B cell (primary cell): ENCODE measurements around the gene PTPRM. TPM values are rescaled to one million over a fixed set of nuclear protein-coding genes. Genes with fewer than 3 reads are reported as not detected.

Experiments used
- ATAC-seq: fragments of 200-7000 bp; cut with Tn5 transposase; one replicate; pipeline ENCODE4 v1.10.0; 2021; ENCODE audit warnings: low read depth, mild to moderate bottlenecking, moderate number of reproducible peaks, moderate library complexity
- CTCF ChIA-PET: fragments of 350-600 bp; sonication (Branson Sonifier 250); formaldehyde crosslinking; loops from one replicate; lab custom pipeline; 2021; ENCODE audit warnings: antibody characterized with exemption, inconsistent platforms; lab: Charles Lee
- POLR2A ChIA-PET: fragments of 350-600 bp; sonication (Branson Sonifier 250); formaldehyde crosslinking; loops from one replicate; lab custom pipeline; 2021; ENCODE audit warnings: antibody characterized with exemption; lab: Charles Lee
- DNase-seq: peaks from one replicate; pipeline ENCODE4 v3.0.0; 2013
- H2AFZ ChIP-seq: 2 replicates; pipeline ENCODE4 v1.6.1; 2012; ENCODE audit warnings: mild to moderate bottlenecking, low read depth, low read length; ENCODE audit not compliant: insufficient read depth, poor library complexity, severe bottlenecking
- H3K27ac ChIP-seq, 2 donors: 1 replicate in 1 of 2; 2 replicates in 1 of 2; pipeline ENCODE4 v1.5.1; 2012 to 2013; ENCODE audit warnings: low read length in 2 of 2, mild to moderate bottlenecking in 2 of 2, moderate library complexity in 1 of 2
- H3K27me3 ChIP-seq, 4 experiments: fragments of 200-600 bp in 1 of 4; sonication (generic) in 1 of 4; replicated peaks in 1 of 4; 1 replicate in 2 of 4; 2 replicates in 2 of 4; pipeline versions ENCODE4 v1.6.1 to v1.7.0; 2013 to 2016; ENCODE audit warnings: low read length in 3 of 4, mild to moderate bottlenecking in 2 of 4, mixed read lengths in 1 of 4, moderate library complexity in 1 of 4; ENCODE audit not compliant: insufficient read depth in 4 of 4, control insufficient read depth in 3 of 4; ENCODE audit errors: control extremely low read depth in 1 of 4
- H3K36me3 ChIP-seq, 2 experiments: replicated peaks in 1 of 2; 1 replicate in 1 of 2; 2 replicates in 1 of 2; pipeline versions ENCODE4 v1.6.1 to v1.7.1; 2013; ENCODE audit warnings: low read length in 1 of 2; ENCODE audit not compliant: insufficient read depth in 2 of 2, control insufficient read depth in 1 of 2; ENCODE audit errors: control extremely low read depth in 1 of 2, extremely low read depth in 1 of 2
- H3K4me1 ChIP-seq, 2 donors: fragments of 200-600 bp in 1 of 2; sonication (generic) in 1 of 2; 1 replicate in 1 of 2; 2 replicates in 1 of 2; pipeline versions ENCODE4 v1.5.1 to v1.6.1; 2013 to 2017; ENCODE audit warnings: low read length in 2 of 2; ENCODE audit not compliant: control insufficient read depth in 2 of 2, insufficient read depth in 2 of 2
- H3K4me2 ChIP-seq: replicated peaks from 2 replicates; pipeline ENCODE3; 2012; ENCODE audit warnings: mild to moderate bottlenecking, low read depth, low read length; ENCODE audit not compliant: poor library complexity, severe bottlenecking
- H3K4me3 ChIP-seq, 5 experiments: fragments of 200-600 bp in 1 of 5; sonication (generic) in 1 of 5; 1 replicate in 3 of 5; 2 replicates in 2 of 5; pipeline versions ENCODE4 v1.5.1 to v1.7.0; 2011 to 2016; ENCODE audit warnings: low read length in 4 of 5, mild to moderate bottlenecking in 4 of 5, low read depth in 2 of 5, control low read depth in 1 of 5, moderate library complexity in 1 of 5; ENCODE audit not compliant: insufficient read depth in 1 of 5; ENCODE audit errors: control extremely low read depth in 1 of 5, extremely low read depth in 1 of 5
- H3K79me2 ChIP-seq: fragments of 200-600 bp; sonication (generic); one replicate; pipeline ENCODE4 v1.6.0; 2016; ENCODE audit warnings: low read length; ENCODE audit not compliant: control insufficient read depth, insufficient read depth
- H3K9ac ChIP-seq: fragments of 200-600 bp; sonication (generic); 2 replicates; pipeline ENCODE4 v1.6.1; 2017; ENCODE audit warnings: mild to moderate bottlenecking, low read length, moderate library complexity
- H3K9me3 ChIP-seq, 3 donors: one replicate each; pipeline versions ENCODE4 v1.6.1 to v1.7.1; 2013; ENCODE audit warnings: low read length in 2 of 3; ENCODE audit not compliant: control insufficient read depth in 2 of 3, insufficient read depth in 1 of 3; ENCODE audit errors: control extremely low read depth in 1 of 3
- H4K20me1 ChIP-seq: 2 replicates; pipeline ENCODE4 v1.6.0; 2012; ENCODE audit warnings: mild to moderate bottlenecking, low read length; ENCODE audit not compliant: insufficient read depth, control insufficient read depth, poor library complexity, severe bottlenecking
- H3K27ac Mint-ChIP-seq: one replicate; pipeline ENCODE4 v1.8.0; 2021; ENCODE audit warnings: mixed read lengths
- H3K27me3 Mint-ChIP-seq: one replicate; pipeline ENCODE4 v1.8.0; 2021; ENCODE audit warnings: mixed read lengths
- H3K4me1 Mint-ChIP-seq: one replicate; pipeline ENCODE4 v1.8.0; 2021; ENCODE audit warnings: mixed read lengths
- H3K4me3 Mint-ChIP-seq: one replicate; pipeline ENCODE4 v1.8.0; 2021; ENCODE audit warnings: mixed read lengths
- H3K9me3 Mint-ChIP-seq: one replicate; pipeline ENCODE4 v1.8.0; 2022; ENCODE audit warnings: mixed read lengths; ENCODE audit not compliant: insufficient read depth
- EZH2 ChIP-seq: IDR thresholded peaks from 2 replicates; pipeline ENCODE4 v1.6.1; 2012; ENCODE audit warnings: borderline replicate concordance, low read depth, mild to moderate bottlenecking, moderate library complexity, low read length; ENCODE audit not compliant: insufficient read depth, poor library complexity, severe bottlenecking
- WGBS: methylation state at CpG from one replicate; pipeline ENCODE4 v1.1.5; 2013; ENCODE audit warnings: missing lambda C conversion rate; ENCODE audit not compliant: insufficient coverage; 5-methylcytosine and 5-hydroxymethylcytosine counted together
- intact Hi-C: fragments of 100-400 bp; cut with micrococcal nuclease; formaldehyde crosslinking; loops from one replicate; pipeline ENCODE4 v1.10.0; 2022
- polyA plus RNA-seq: library from polyadenylated mRNA; depleted of rRNA; stranded (reverse); fragments of >200 nt; gene quantifications from 2 replicates; pipeline ENCODE4 v1.2.3, GENCODE V29; 2012
- total RNA-seq, 2 donors: library from RNA; stranded (reverse); fragments of 120-200 nt in 1 of 2; gene quantifications; 1 replicate in 1 of 2; 2 replicates in 1 of 2; pipeline versions ENCODE4 v1.2.3 to v1.2.4, GENCODE V29; 2013 to 2022
- TF ChIP-seq, protein P1 (sequence below): fragments of 200-600 bp; IDR thresholded peaks from one replicate; pipeline ENCODE4 v1.8.0; 2022; ENCODE audit warnings: antibody characterized with exemption, mild to moderate bottlenecking

PTPRM gene
- total and polyA plus RNA-seq, 2 donors (not counting 1 experiment from before 2014, with no cell fraction given), result 0.20 to 0.89 TPM

DNA sequence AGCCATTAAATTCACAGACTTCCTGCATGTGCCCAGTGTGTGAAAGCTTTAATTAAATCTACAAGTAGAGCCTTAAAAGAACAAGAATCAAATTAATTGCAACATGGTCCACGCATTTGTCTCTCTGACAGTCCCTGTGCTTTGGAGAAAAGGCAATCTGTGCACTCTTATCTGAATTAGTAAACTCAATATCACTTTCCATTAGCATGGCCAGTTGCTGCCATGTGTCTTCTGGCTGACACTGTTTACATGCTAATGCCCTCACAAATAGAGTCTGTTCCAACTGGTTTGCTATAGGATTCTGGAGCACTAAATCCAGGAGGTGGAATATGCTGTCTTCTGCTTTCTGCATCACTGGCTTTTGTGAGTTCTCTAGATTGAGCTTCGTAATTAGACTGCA lies 607.7 kb downstream of the PTPRM start:
- intact Hi-C loops, result no loop called here
- no peak for ATAC-seq

DNA sequence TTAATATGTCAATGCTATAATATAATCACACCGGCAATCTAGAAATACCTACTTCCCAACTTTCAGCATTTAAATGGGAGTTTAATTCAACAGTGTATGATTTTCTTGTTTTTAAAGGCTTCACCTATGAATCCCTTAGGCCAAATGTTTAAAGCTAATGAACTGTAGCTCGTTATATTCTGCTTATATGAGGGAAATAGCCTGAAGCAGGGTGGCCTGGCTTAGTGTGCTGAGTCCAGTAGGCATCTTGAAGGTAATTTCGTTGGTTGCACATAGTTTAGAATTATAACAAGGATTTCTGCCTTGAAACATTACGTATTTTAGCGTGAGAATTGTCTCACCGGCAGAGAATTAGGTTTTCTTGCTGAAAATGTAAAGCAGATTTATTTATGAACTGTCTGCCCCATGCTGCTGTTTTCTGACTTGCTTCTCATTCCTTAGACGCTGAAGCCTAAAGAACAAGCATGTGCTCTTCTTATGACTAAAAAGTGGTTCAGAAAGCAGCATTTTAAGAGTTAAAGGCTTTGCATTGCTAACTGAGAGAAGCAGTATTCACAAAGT lies 608.5 kb downstream of the PTPRM start:
- no peak overlapping the region for H3K27ac Mint-ChIP-seq
- H3K4me1 ChIP-seq, result no peaks in the 10 kb centered on the region
- H3K4me3 Mint-ChIP-seq, result no peak overlapping the region
- no peak overlapping the region for H3K9ac ChIP-seq
- H2AFZ ChIP-seq, result no peak overlapping the region
- H3K27me3 ChIP-seq, result no peaks in the 10 kb centered on the region
- no peak overlapping the region for H3K4me2 ChIP-seq
- ATAC-seq, result no peak
- intact Hi-C loops, result no loop called here
- no peaks in the 10 kb centered on the region for H3K79me2 ChIP-seq
- DNase-seq, result no peak
- ChIA-PET CTCF (no interaction called here), POLR2A (no interaction called here)
- no peaks in the 10 kb centered on the region for H3K27me3 Mint-ChIP-seq
- H3K9me3 Mint-ChIP-seq, result peaks cover 7% of the 10 kb centered on the region
- no peak overlapping the region for H3K27ac ChIP-seq
- no peak for TF ChIP-seq EZH2
- TF ChIP-seq, protein P1, sequence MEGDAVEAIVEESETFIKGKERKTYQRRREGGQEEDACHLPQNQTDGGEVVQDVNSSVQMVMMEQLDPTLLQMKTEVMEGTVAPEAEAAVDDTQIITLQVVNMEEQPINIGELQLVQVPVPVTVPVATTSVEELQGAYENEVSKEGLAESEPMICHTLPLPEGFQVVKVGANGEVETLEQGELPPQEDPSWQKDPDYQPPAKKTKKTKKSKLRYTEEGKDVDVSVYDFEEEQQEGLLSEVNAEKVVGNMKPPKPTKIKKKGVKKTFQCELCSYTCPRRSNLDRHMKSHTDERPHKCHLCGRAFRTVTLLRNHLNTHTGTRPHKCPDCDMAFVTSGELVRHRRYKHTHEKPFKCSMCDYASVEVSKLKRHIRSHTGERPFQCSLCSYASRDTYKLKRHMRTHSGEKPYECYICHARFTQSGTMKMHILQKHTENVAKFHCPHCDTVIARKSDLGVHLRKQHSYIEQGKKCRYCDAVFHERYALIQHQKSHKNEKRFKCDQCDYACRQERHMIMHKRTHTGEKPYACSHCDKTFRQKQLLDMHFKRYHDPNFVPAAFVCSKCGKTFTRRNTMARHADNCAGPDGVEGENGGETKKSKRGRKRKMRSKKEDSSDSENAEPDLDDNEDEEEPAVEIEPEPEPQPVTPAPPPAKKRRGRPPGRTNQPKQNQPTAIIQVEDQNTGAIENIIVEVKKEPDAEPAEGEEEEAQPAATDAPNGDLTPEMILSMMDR, result no peak
- H3K4me1 Mint-ChIP-seq, result no peaks in the 10 kb centered on the region
- H3K36me3 ChIP-seq, result no peaks in the 10 kb centered on the region
- H4K20me1 ChIP-seq, result no peaks in the 10 kb centered on the region
- WGBS, result 79% methylated on average over 5 of the region's 7 CpGs
- H3K4me3 ChIP-seq, result no peak overlapping the region
- H3K9me3 ChIP-seq, result no peaks in the 10 kb centered on the region

More for the DNA sequence above, 607.7 kb downstream of the PTPRM start:
- Mint-ChIP-seq H3K4me3 (no peak overlapping the region), H3K27me3 (no peaks in the 10 kb centered on the region), H3K9me3 (peaks cover under 1% of the 10 kb centered on the region), H3K27ac (no peak overlapping the region), H3K4me1 (no peaks in the 10 kb centered on the region)
- ChIA-PET CTCF (no interaction called here), POLR2A (no interaction called here)
- no peaks in the 10 kb centered on the region for H3K36me3 ChIP-seq
- no peak overlapping the region for H2AFZ ChIP-seq
- no peak overlapping the region for H3K9ac ChIP-seq
- no peaks in the 10 kb centered on the region for H3K79me2 ChIP-seq
- no peak overlapping the region for H3K27ac ChIP-seq
- no peak for TF ChIP-seq EZH2
- TF ChIP-seq, protein P1, result no peak
- H3K4me3 ChIP-seq, result no peak overlapping the region
- no peaks in the 10 kb centered on the region for H3K27me3 ChIP-seq
- no peaks in the 10 kb centered on the region for H3K4me1 ChIP-seq
- no peaks in the 10 kb centered on the region for H4K20me1 ChIP-seq
- no peaks in the 10 kb centered on the region for H3K9me3 ChIP-seq
- 63% methylated on average over 1 of the region's 2 CpGs for WGBS
- no peak overlapping the region for H3K4me2 ChIP-seq
- DNase-seq, result no peak
